LoVo (cell line): ENCODE measurements around the gene TARBP1.
A peak's percentile ranks its signal among the peaks of the same experiment; 100 is the strongest.
"Not testable (repeated sequence)": the region's sequence is repeated elsewhere in the genome, so short reads cannot be mapped to it uniquely, and the experiment has no call there.

Experiments
- DNase-seq: peaks from one replicate; pipeline ENCODE4 v3.0.0-alpha.2; 2016; ENCODE audit warnings: low spot score

TARBP1 gene

GRCh38 chr1:234478481-234479309 lies at the start of gene TARBP1:
Gene TARBP1 (minus strand): TSS chr1:234479179. CDS start chr1:234479103, 76 bp downstream.
- peak; percentile 74 for DNase-seq

- DNase-seq = no peak
Measured at GRCh38 chr1:234528074-234528865, 49.3 kb upstream of the TARBP1 start.

- no peak for DNase-seq
Measured at GRCh38 chr1:234527346-234527745, 48.4 kb upstream of the TARBP1 start.

GRCh38 chr1:234526922-234527321 lies 47.9 kb upstream of the TARBP1 start:
- no peak for DNase-seq

- DNase-seq = no peak
Measured at GRCh38 chr1:234525099-234525799, 46.3 kb upstream of the TARBP1 start.

- no peak for DNase-seq
Measured at GRCh38 chr1:234521836-234522235, 42.9 kb upstream of the TARBP1 start.

- DNase-seq = no peak
Measured at GRCh38 chr1:234520908-234521817, 42.2 kb upstream of the TARBP1 start.

GRCh38 chr1:234519506-234519905 lies 40.5 kb upstream of the TARBP1 start:
- DNase-seq = no peak

- no peak for DNase-seq
Measured at GRCh38 chr1:234518876-234519275, 39.9 kb upstream of the TARBP1 start.

- not testable (repeated sequence) for DNase-seq
Measured at GRCh38 chr1:234518086-234518485, 39.1 kb upstream of the TARBP1 start.

- no peak for DNase-seq
Measured at GRCh38 chr1:234517110-234517802, 38.3 kb upstream of the TARBP1 start.

GRCh38 chr1:234515821-234516241 lies 36.9 kb upstream of the TARBP1 start:
- peak; percentile 18 for DNase-seq

GRCh38 chr1:234515411-234515810 lies 36.4 kb upstream of the TARBP1 start:
- DNase-seq = peak; percentile 35

- no peak for DNase-seq
Measured at GRCh38 chr1:234512451-234512861, 33.5 kb upstream of the TARBP1 start.

GRCh38 chr1:234509457-234510328 lies 30.7 kb upstream of the TARBP1 start:
- DNase-seq = no peak

- no peak for DNase-seq
Measured at GRCh38 chr1:234507626-234508387, 28.8 kb upstream of the TARBP1 start.

GRCh38 chr1:234507089-234507488 lies 28.1 kb upstream of the TARBP1 start:
- no peak for DNase-seq

GRCh38 chr1:234505769-234506102 lies 26.8 kb upstream of the TARBP1 start:
- no peak for DNase-seq
